Memory B cell (primary cell): ENCODE data around the gene TMEM151B.
A peak's percentile ranks its signal among the peaks of the same experiment; 100 is the strongest.

Experiments
- ATAC-seq: fragments of 150-1000 bp; cut with Tn5 transposase; 2 replicates; pipeline ENCODE4 v1.10.0; 2021; ENCODE audit warnings: low read depth, mild to moderate bottlenecking, moderate library complexity
- DNase-seq, 2 donors: peaks; one replicate each; pipeline ENCODE4 v3.0.0; 2022; ENCODE audit warnings: low spot score in 2 of 2
- H3K27ac Mint-ChIP-seq: one replicate; pipeline ENCODE4 v1.8.0; 2022; ENCODE audit warnings: mild to moderate bottlenecking, moderate library complexity, mixed read lengths
- H3K27me3 Mint-ChIP-seq: one replicate; pipeline ENCODE4 v1.8.0; 2022; ENCODE audit warnings: mixed read lengths
- H3K36me3 Mint-ChIP-seq: one replicate; pipeline ENCODE4 v1.8.0; 2022; ENCODE audit warnings: mild to moderate bottlenecking, mixed read lengths
- H3K4me1 Mint-ChIP-seq: one replicate; pipeline ENCODE4 v1.8.0; 2022; ENCODE audit warnings: mixed read lengths
- H3K4me3 Mint-ChIP-seq: one replicate; pipeline ENCODE4 v1.8.0; 2022; ENCODE audit warnings: mild to moderate bottlenecking, moderate library complexity, mixed read lengths
- H3K9me3 Mint-ChIP-seq: one replicate; pipeline ENCODE4 v1.8.0; 2022; ENCODE audit warnings: mixed read lengths

Gene TMEM151B

GRCh38 chr6:44238687-44239350 lies 31.4 kb upstream of the TMEM151B start:
- Mint-ChIP-seq H3K4me1 (peaks cover 7% of the 10 kb centered on the region), H3K27me3 (no peaks in the 10 kb centered on the region), H3K4me3 (peak overlapping the region; percentile 92), H3K27ac (peak overlapping the region; percentile 98), H3K9me3 (no peaks in the 10 kb centered on the region), H3K36me3 (no peaks in the 10 kb centered on the region)
- DNase-seq (no peak), ATAC-seq (no peak)

DNA sequence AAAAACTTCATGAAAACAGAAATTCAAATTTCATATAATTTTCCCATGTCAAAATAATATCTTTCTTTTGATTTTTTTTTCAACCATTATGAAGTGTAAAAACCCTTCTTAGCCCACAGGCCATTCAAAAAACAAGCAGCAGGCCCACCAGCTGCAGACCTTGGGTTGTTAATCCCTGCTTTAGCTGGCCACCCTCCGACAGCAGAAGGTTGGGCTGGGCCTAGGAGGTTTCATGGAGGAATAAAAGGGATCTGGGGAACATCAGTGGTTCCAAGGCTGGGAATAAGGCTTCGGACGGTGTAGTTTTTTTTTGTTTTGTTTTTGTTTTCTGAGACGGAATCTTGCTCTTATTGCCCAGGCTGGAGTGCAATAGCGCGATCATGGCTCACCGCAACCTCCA lies 26.9 kb upstream of the TMEM151B start:
- H3K4me3 Mint-ChIP-seq, result no peak overlapping the region
- no peak for DNase-seq
- peaks cover under 1% of the 10 kb centered on the region for H3K36me3 Mint-ChIP-seq

GRCh38 chr6:44245391-44245911 lies 24.8 kb upstream of the TMEM151B start:
- ATAC-seq, result no peak
- Mint-ChIP-seq H3K4me3 (peak overlapping the region; percentile 98), H3K36me3 (peaks cover 19% of the 10 kb centered on the region), H3K27ac (peak overlapping the region; percentile 99), H3K27me3 (no peaks in the 10 kb centered on the region), H3K9me3 (no peaks in the 10 kb centered on the region), H3K4me1 (peaks cover 26% of the 10 kb centered on the region)
- DNase-seq, result no peak

More for the DNA sequence above, 26.9 kb upstream of the TMEM151B start:
- no peaks in the 10 kb centered on the region for H3K9me3 Mint-ChIP-seq
- no peak for ATAC-seq
- peaks cover 11% of the 10 kb centered on the region for H3K4me1 Mint-ChIP-seq
- no peak overlapping the region for H3K27ac Mint-ChIP-seq
- H3K27me3 Mint-ChIP-seq, result no peaks in the 10 kb centered on the region

DNA sequence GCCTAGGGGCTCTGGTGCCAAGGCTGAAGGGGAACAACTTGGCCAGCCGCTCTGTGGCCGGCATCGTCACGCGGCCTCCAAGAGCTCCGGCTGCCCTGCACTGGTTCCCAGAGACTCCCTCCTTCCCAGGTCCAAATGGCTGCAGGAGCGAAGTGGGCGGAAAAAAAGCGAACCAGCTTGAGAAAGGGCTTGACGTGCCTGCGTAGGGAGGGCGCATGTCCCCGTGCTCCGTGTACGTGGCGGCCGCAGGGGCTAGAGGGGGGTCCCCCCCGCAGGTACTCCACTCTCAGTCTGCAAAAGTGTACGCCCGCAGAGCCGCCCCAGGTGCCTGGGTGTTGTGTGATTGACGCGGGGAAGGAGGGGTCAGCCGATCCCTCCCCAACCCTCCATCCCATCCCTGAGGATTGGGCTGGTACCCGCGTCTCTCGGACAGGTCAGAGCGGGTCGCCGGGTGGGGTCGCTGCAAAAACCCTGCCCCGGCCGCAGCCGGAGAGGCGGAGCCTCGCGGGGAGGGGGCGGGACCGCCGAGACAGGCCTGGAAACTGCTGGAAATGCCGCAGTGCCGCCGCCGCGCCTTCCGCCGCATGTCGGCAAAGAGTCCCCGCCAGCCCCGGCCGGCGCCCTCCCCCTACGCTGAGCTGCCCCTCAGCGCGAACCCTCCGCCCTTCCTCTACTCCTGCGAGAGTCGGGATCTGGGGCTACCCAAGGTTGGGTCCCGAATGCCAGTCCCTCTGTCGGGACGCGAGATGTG lies 24.2 kb upstream of the TMEM151B start:
- Mint-ChIP-seq H3K27ac (peak overlapping the region; percentile 99), H3K9me3 (no peaks in the 10 kb centered on the region), H3K4me3 (peak overlapping the region; percentile 98), H3K36me3 (peaks cover 19% of the 10 kb centered on the region), H3K27me3 (no peaks in the 10 kb centered on the region), H3K4me1 (peaks cover 26% of the 10 kb centered on the region)
- peak; percentile 79 to 90 for DNase-seq
- ATAC-seq, result peak; percentile 45

DNA sequence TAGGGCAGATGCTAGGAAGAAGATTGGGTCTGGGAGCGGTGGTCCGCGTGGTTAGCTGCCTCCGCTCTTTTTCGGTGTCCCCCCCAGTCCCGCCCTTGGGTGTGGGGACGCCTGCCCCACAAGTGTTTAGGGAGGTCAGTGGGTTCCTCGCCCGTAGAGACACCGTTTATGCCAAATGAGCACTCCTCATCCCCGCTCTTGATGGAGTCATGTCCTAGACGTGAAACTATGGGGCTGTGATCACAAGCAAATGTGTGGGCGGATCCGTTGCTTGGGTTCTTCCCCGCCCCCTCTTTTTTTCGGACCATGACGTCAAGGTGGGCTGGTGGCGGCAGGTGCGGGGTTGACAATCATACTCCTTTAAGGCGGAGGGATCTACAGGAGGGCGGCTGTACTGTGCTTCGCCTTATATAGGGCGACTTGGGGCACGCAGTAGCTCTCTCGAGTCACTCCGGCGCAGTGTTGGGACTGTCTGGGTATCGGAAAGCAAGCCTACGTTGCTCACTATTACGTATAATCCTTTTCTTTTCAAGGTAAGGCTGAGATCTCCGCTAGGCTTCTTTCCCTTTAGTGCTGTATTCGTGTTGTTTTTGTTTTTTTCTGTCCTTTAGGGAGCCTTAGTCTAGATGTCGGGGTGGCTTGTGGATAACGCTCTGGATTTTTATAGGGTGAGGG lies 23.4 kb upstream of the TMEM151B start, which contains the start of gene HSP90AB1:
HSP90AB1 (plus strand) TSS at position 439 of the 675 bp plus-strand sequence. CDS start 1,529 bp downstream, outside the sequence.
- ATAC-seq (peak; percentile 75), DNase-seq (peak; percentile 87 to 97)
- H3K4me3 Mint-ChIP-seq, result peak within 1 kb of the TSS; percentile 98
- H3K27me3 Mint-ChIP-seq, result no peaks in the 10 kb centered on the region
- H3K9me3 Mint-ChIP-seq, result no peaks in the 10 kb centered on the region
- peaks cover 29% of the 10 kb centered on the region for H3K4me1 Mint-ChIP-seq
- H3K27ac Mint-ChIP-seq, result peak within 1 kb of the TSS; percentile 99
- peaks cover 21% of the 10 kb centered on the region for H3K36me3 Mint-ChIP-seq

- Mint-ChIP-seq H3K27me3 (no peaks in the 10 kb centered on the region), H3K4me3 (peak overlapping the region; percentile 98), H3K36me3 (peaks cover 25% of the 10 kb centered on the region), H3K9me3 (no peaks in the 10 kb centered on the region), H3K4me1 (peaks cover 31% of the 10 kb centered on the region), H3K27ac (peak overlapping the region; percentile 99)
- peak; percentile 71 to 76 for DNase-seq
- peak; percentile 50 for ATAC-seq
Observed at GRCh38 chr6:44247338-44248302, 22.6 kb upstream of the TMEM151B start.

DNA sequence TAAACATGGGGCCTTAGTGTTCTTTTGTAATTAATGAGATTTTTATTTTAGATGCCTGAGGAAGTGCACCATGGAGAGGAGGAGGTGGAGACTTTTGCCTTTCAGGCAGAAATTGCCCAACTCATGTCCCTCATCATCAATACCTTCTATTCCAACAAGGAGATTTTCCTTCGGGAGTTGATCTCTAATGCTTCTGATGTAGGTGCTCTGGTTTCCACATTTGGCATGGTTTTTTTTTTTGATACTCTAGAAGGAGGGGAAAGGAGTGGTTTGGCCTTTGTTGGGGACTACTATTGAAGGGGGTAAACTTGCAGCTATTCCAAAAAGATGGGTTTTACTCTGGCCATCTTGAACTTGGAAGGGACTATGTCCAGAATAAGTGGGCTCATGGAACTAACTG lies 21.7 kb upstream of the TMEM151B start:
- Mint-ChIP-seq H3K4me3 (peak overlapping the region; percentile 98), H3K36me3 (peaks cover 33% of the 10 kb centered on the region), H3K27me3 (no peaks in the 10 kb centered on the region), H3K9me3 (no peaks in the 10 kb centered on the region), H3K27ac (peak overlapping the region; percentile 58), H3K4me1 (peaks cover 36% of the 10 kb centered on the region)
- DNase-seq (no peak), ATAC-seq (no peak)

- H3K4me3 Mint-ChIP-seq, result peak overlapping the region; percentile 98
- ATAC-seq, result no peak
Observed at GRCh38 chr6:44249082-44249748, 21.0 kb upstream of the TMEM151B start.

DNA sequence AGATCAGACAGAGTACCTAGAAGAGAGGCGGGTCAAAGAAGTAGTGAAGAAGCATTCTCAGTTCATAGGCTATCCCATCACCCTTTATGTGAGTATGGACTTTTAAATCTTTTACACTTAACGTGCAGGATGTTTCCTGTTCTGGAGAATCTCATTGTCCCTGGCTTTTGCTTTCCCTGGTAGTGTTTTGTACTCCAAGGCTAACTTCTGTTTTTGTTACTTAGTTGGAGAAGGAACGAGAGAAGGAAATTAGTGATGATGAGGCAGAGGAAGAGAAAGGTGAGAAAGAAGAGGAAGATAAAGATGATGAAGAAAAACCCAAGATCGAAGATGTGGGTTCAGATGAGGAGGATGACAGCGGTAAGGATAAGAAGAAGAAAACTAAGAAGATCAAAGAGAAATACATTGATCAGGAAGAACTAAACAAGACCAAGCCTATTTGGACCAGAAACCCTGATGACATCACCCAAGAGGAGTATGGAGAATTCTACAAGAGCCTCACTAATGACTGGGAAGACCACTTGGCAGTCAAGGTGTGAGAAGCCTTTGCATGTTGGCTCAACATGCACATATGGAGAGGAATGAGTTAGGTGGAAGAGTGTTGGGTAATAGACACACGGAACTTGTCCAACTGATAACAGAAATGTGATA lies 20.1 kb upstream of the TMEM151B start:
- H3K36me3 Mint-ChIP-seq, result peaks cover 36% of the 10 kb centered on the region
- ATAC-seq (no peak), DNase-seq (no peak)
- H3K4me3 Mint-ChIP-seq, result no peak overlapping the region
- no peaks in the 10 kb centered on the region for H3K27me3 Mint-ChIP-seq
- H3K27ac Mint-ChIP-seq, result peak overlapping the region; percentile 58
- H3K9me3 Mint-ChIP-seq, result no peaks in the 10 kb centered on the region
- H3K4me1 Mint-ChIP-seq, result peaks cover 43% of the 10 kb centered on the region

More at GRCh38 chr6:44249082-44249748, 21.0 kb upstream of the TMEM151B start:
- Mint-ChIP-seq H3K9me3 (no peaks in the 10 kb centered on the region), H3K27ac (peak overlapping the region; percentile 58), H3K27me3 (no peaks in the 10 kb centered on the region), H3K4me1 (peaks cover 39% of the 10 kb centered on the region), H3K36me3 (peaks cover 34% of the 10 kb centered on the region)
- DNase-seq, result no peak

GRCh38 chr6:44250718-44251123 lies 19.5 kb upstream of the TMEM151B start:
- Mint-ChIP-seq H3K4me3 (no peak overlapping the region), H3K36me3 (peaks cover 36% of the 10 kb centered on the region), H3K27ac (no peak overlapping the region), H3K9me3 (no peaks in the 10 kb centered on the region), H3K27me3 (no peaks in the 10 kb centered on the region), H3K4me1 (peaks cover 44% of the 10 kb centered on the region)
- DNase-seq, result no peak
- no peak for ATAC-seq

DNA sequence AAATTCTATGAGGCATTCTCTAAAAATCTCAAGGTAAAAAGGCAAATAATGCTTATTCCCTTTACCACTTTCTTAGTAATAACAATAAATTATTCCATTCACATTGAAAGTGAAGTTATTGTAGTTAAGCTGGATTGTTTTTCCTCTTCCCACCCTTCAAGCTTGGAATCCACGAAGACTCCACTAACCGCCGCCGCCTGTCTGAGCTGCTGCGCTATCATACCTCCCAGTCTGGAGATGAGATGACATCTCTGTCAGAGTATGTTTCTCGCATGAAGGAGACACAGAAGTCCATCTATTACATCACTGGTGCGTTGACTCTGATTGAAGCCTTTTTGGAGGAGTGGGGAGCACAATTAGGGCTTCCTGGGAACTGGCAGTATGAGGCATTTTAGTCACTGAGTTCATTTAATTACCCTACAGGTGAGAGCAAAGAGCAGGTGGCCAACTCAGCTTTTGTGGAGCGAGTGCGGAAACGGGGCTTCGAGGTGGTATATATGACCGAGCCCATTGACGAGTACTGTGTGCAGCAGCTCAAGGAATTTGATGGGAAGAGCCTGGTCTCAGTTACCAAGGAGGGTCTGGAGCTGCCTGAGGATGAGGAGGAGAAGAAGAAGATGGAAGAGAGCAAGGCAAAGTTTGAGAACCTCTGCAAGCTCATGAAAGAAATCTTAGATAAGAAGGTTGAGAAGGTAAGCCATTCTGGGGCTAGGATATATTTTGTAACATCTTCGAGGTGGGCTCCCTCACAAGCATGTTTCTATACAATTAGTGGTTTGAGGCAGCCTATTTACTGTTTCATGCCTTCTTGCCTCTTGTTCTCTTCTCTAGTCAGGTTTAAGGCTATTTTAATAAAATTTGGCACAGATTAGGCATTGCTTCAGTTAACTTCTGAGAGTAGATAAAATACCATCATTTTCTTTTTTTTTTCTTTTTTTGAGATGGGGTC lies 18.4 kb upstream of the TMEM151B start:
- no peak overlapping the region for H3K4me3 Mint-ChIP-seq
- no peak for DNase-seq
- H3K27ac Mint-ChIP-seq, result peak overlapping the region; percentile 12
- H3K36me3 Mint-ChIP-seq, result peaks cover 36% of the 10 kb centered on the region
- no peaks in the 10 kb centered on the region for H3K27me3 Mint-ChIP-seq
- H3K4me1 Mint-ChIP-seq, result peaks cover 51% of the 10 kb centered on the region
- ATAC-seq, result no peak
- H3K9me3 Mint-ChIP-seq, result no peaks in the 10 kb centered on the region
